Dermis microvascular lymphatic vessel endothelial cell (primary cell): ENCODE measurements around the gene KCNJ1. TPM values are rescaled to one million over a fixed set of nuclear protein-coding genes. Genes with fewer than 3 reads are reported as not detected.

ENCODE experiments used
- total RNA-seq: library from RNA; depleted of rRNA; stranded (reverse); fragments of >200 nt; gene quantifications from 2 replicates; pipeline ENCODE4 v1.2.1, GENCODE V29; 2014

The KCNJ1 gene
- total RNA-seq, 1 donor from 2014 or later: under 0.01 TPM

Other genes with a start within 250 kb of the KCNJ1 start
- 97.7 and 109 TPM in 2 replicates for gene FLI1, start 173.2 kb downstream of the KCNJ1 start, total RNA-seq
- not detected in 2 replicates for gene KCNJ5, start 24.1 kb upstream of the KCNJ1 start, total RNA-seq
- gene TP53AIP1, start 75.6 kb upstream of the KCNJ1 start, total RNA-seq: not detected in 2 replicates